Neural progenitor cell (in vitro differentiated cells): ENCODE results near the gene SPAG9.

Experiments used
- EZH2 ChIP-seq: fragments of 200-600 bp; sonication (generic); IDR thresholded peaks from 2 replicates; pipeline ENCODE4 v1.6.1; 2017; ENCODE audit warnings: antibody characterized with exemption, mild to moderate bottlenecking, moderate library complexity
- TF ChIP-seq, protein P1 (sequence below): fragments of 200-600 bp; sonication (generic); IDR thresholded peaks from 2 replicates; pipeline ENCODE4 v1.5.1; 2017; ENCODE audit warnings: antibody characterized with exemption, mild to moderate bottlenecking

DNA sequence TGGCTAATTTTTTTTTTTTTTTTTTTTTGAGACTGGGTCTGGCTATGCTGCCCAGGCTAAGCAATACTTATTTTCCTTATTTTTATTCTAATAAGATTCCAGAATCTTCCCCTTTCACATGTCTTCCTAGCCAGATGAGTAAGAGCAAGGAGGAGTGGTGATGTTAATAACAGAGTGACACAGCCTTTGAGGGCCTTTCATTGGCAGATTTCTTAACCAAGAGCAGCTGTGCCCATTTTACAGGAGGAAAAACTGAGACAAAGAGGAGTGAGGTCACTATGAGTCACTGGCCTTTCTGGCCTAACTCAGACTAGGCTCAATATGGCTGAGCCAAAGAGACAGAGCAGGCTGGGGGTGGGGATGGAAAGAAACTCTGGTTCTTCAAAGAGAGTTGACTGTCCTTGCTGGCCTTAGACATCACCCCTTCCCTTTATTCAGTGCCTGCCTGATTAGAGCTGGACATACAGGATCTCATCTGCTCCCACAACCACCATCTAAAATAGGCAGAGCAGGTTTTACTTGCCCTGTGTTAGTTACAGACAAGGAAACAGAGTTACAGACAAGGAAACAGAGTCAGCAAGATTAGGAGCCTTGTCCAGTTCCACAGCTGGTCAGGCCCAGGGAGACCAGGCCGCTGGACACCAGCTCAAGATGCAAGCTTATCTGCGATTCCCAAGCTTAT is 204.5 kb downstream of the SPAG9 start:
- TF ChIP-seq, protein P1, sequence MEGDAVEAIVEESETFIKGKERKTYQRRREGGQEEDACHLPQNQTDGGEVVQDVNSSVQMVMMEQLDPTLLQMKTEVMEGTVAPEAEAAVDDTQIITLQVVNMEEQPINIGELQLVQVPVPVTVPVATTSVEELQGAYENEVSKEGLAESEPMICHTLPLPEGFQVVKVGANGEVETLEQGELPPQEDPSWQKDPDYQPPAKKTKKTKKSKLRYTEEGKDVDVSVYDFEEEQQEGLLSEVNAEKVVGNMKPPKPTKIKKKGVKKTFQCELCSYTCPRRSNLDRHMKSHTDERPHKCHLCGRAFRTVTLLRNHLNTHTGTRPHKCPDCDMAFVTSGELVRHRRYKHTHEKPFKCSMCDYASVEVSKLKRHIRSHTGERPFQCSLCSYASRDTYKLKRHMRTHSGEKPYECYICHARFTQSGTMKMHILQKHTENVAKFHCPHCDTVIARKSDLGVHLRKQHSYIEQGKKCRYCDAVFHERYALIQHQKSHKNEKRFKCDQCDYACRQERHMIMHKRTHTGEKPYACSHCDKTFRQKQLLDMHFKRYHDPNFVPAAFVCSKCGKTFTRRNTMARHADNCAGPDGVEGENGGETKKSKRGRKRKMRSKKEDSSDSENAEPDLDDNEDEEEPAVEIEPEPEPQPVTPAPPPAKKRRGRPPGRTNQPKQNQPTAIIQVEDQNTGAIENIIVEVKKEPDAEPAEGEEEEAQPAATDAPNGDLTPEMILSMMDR, result no peak
- TF ChIP-seq EZH2, result no peak
